K562 (cell line): ENCODE measurements around the gene CACNA1S. TPM values are rescaled to one million over a fixed set of nuclear protein-coding genes. Genes with fewer than 3 reads are reported as not detected.

Source experiments
- ATAC-seq: fragments of 200-7000 bp; cut with Tn5 transposase; 3 replicates; pipeline ENCODE4 v1.9.1; 2020; ENCODE audit warnings: moderate library complexity
- BruUV-seq: library from RNA; stranded (reverse); fragments of 400-500 nt; replicated peaks from 2 replicates; lab custom pipeline; 2021; lab: Mats Ljungman, UMichigan
- CTCF ChIA-PET: fragments of 300-600 bp; formaldehyde crosslinking; extraction: SDS; loops from one replicate; lab custom pipeline; 2021; ENCODE audit warnings: low intra/inter-chr PET ratio; lab: Yijun Ruan, JAX
- POLR2A ChIA-PET: fragments of 300-600, 350-650 bp; sonication (Branson Sonifier 250); formaldehyde crosslinking; extraction: SDS; loops from one replicate; lab custom pipeline; 2021; ENCODE audit warnings: antibody characterized with exemption, inconsistent platforms; lab: Yijun Ruan, JAX
- DNase-seq, 4 experiments: peaks; one replicate each; pipeline versions ENCODE4 v3.0.0 to v3.0.0-alpha.2; 2011 to 2018; ENCODE audit warnings: low spot score in 3 of 4, mixed read lengths in 3 of 4; ENCODE audit errors: extremely low read depth in 1 of 4
- FAIRE-seq: peaks from 2 replicates; lab custom pipeline; 2011; peaks lifted over from hg19 to GRCh38; lab: Jason Lieb, UNC
- H2AFZ ChIP-seq: 2 replicates; pipeline ENCODE4 v1.6.0; 2011; ENCODE audit warnings: low read depth, low read length, control low read depth, inconsistent platforms
- H3K27ac ChIP-seq: fragments of 200-600 bp; 3 replicates; pipeline ENCODE4 v1.8.0; 2011; ENCODE audit warnings: low read depth, mild to moderate bottlenecking, control low read depth, inconsistent platforms, low read length, moderate library complexity, mixed read lengths; ENCODE audit errors: extremely low read depth
- H3K27me3 ChIP-seq, 2 experiments: fragments of 300-600 bp in 1 of 2; 2 replicates in 1 of 2; 3 replicates in 1 of 2; pipeline versions ENCODE4 v1.6.0 to v1.8.0; 2011; ENCODE audit warnings: inconsistent platforms in 2 of 2, low read length in 2 of 2, mild to moderate bottlenecking in 1 of 2, mixed read lengths in 1 of 2, moderate library complexity in 1 of 2; ENCODE audit not compliant: control insufficient read depth in 2 of 2, insufficient read depth in 2 of 2
- H3K36me3 ChIP-seq: fragments of 300-600 bp; 3 replicates; pipeline ENCODE4 v1.8.0; 2011; ENCODE audit warnings: mild to moderate bottlenecking, low read length, inconsistent platforms; ENCODE audit not compliant: control insufficient read depth, insufficient read depth
- H3K4me1 ChIP-seq, 2 experiments: fragments of 200-600 bp in 1 of 2; replicated peaks in 1 of 2; 2 replicates in 1 of 2; 3 replicates in 1 of 2; pipeline versions ENCODE4 v1.5.1 to v1.8.0; 2011; ENCODE audit warnings: inconsistent platforms in 2 of 2, low read length in 2 of 2, mild to moderate bottlenecking in 1 of 2, mixed read lengths in 1 of 2, moderate library complexity in 1 of 2; ENCODE audit not compliant: control insufficient read depth in 2 of 2, insufficient read depth in 2 of 2
- H3K4me2 ChIP-seq: 2 replicates; pipeline ENCODE4 v1.6.1; 2011; ENCODE audit warnings: low read length, control low read depth, inconsistent platforms, mixed read lengths; ENCODE audit not compliant: insufficient read depth
- H3K4me3 ChIP-seq: fragments of 200-600 bp; sonication (generic), shearing (Covaris generic); 2 replicates; pipeline ENCODE4 v1.5.1; 2016; ENCODE audit warnings: control low read depth, inconsistent platforms
- H3K79me2 ChIP-seq: fragments of 200-600 bp; 3 replicates; pipeline ENCODE4 v1.8.0; 2011; ENCODE audit warnings: low read length, inconsistent platforms; ENCODE audit not compliant: control insufficient read depth, insufficient read depth
- H3K9ac ChIP-seq, 2 experiments: 2 replicates each; pipeline versions ENCODE4 v1.6.0 to v1.6.1; 2011; ENCODE audit warnings: low read depth in 2 of 2, low read length in 2 of 2, control low read depth in 1 of 2, inconsistent platforms in 1 of 2, mild to moderate bottlenecking in 1 of 2, mixed read lengths in 1 of 2; ENCODE audit not compliant: insufficient read depth in 1 of 2
- H3K9me1 ChIP-seq: one replicate; pipeline ENCODE4 v1.6.0; 2011; ENCODE audit warnings: inconsistent platforms, mild to moderate bottlenecking, low read length, moderate library complexity; ENCODE audit not compliant: control insufficient read depth, insufficient read depth
- H3K9me3 ChIP-seq: replicated peaks from 2 replicates; pipeline ENCODE4 v1.5.1; 2011; ENCODE audit warnings: low read depth, low read length, inconsistent platforms; ENCODE audit not compliant: control insufficient read depth, insufficient read depth
- H4K20me1 ChIP-seq: replicated peaks from 2 replicates; pipeline ENCODE4 v1.6.1; 2011; ENCODE audit warnings: low read length, inconsistent platforms, mixed read lengths; ENCODE audit not compliant: control insufficient read depth, insufficient read depth
- DEAF1 ChIP-seq: fragments of 450-650 bp; formaldehyde crosslinking; IDR thresholded peaks from 2 replicates; pipeline ENCODE4 v1.4.0; 2020; ENCODE audit warnings: mild to moderate bottlenecking, moderate library complexity
- ETV1 ChIP-seq: fragments of 450-650 bp; conservative IDR thresholded peaks from 2 replicates; pipeline ENCODE4 v1.6.1; 2016; ENCODE audit warnings: missing genetic modification characterization, control low read depth, low read depth, missing compliant biosample characterization
- SMC3 ChIP-seq: conservative IDR thresholded peaks from 2 replicates; pipeline ENCODE4 v1.6.1; 2011; ENCODE audit warnings: low read depth, low read length, improper control_type of control experiment; ENCODE audit not compliant: insufficient read depth
- WGBS: fragments of 100-300 bp; shearing (Covaris generic); methylation state at CpG from one replicate; pipeline ENCODE4 v1.1.6; 2016; ENCODE audit warnings: low coverage, mixed read lengths; ENCODE audit not compliant: insufficient coverage; ENCODE audit errors: missing lambda C conversion rate; 5-methylcytosine and 5-hydroxymethylcytosine counted together
- in situ Hi-C: fragments of 300-500 bp; cut with MboI; formaldehyde crosslinking; loops from 4 replicates; pipeline ENCODE4 v1.15.0; 2018; ENCODE audit warnings: inconsistent platforms, mixed read lengths
- intact Hi-C: fragments of 100-400 bp; cut with micrococcal nuclease; formaldehyde crosslinking; loops from 2 replicates; pipeline ENCODE4 v1.14.2; 2022
- polyA plus RNA-seq, 8 experiments: library from polyadenylated mRNA; depleted of rRNA in 4 of 8; stranded (reverse) in 5 of 8; unstranded in 3 of 8; fragments of >200 nt; fragmentation: Nextera tagmentation in 2 of 8; fragmentation: Illumina TruSeq in 1 of 8; extraction: Ambion mirVana in 2 of 8; extraction: Trizol in 1 of 8; gene quantifications; 2 replicates each; pipeline versions ENCODE4 v1.2.1 to v1.2.3, GENCODE V29; 2011 to 2014; ENCODE audit warnings: inconsistent platforms in 1 of 8, missing spikeins in 1 of 8
- total RNA-seq, 7 experiments: library from RNA; depleted of rRNA in 6 of 7; stranded (reverse); fragments of >200 nt in 6 of 7; fragmentation: Illumina TruSeq in 2 of 7; extraction: Trizol in 2 of 7; gene quantifications; 2 replicates each; pipeline versions ENCODE4 v1.2.1 to v1.2.3, GENCODE V29; 2011 to 2021; ENCODE audit warnings: low replicate concordance in 1 of 7
- TF ChIP-seq, protein P1 (sequence below), 2 experiments: fragments of 450-650 bp; formaldehyde crosslinking in 1 of 2; IDR thresholded peaks; 2 replicates each; pipeline versions ENCODE4 v1.4.0 to v1.6.1; 2014 to 2020; ENCODE audit warnings: mild to moderate bottlenecking in 2 of 2, borderline replicate concordance in 1 of 2, low read depth in 1 of 2
- TF ChIP-seq, protein P2 (sequence below): IDR thresholded peaks from 2 replicates; pipeline ENCODE4 v1.6.1; 2011; ENCODE audit warnings: borderline replicate concordance, low read depth, mild to moderate bottlenecking, moderate library complexity, low read length; ENCODE audit not compliant: insufficient read depth, poor library complexity, severe bottlenecking

Gene CACNA1S
- total and polyA plus RNA-seq, 9 of the 15 experiments (the other 6 are each of a cell fraction or from before 2014, with no cell fraction given): not detected

GRCh38 chr1:201119206-201120197 is 7.3 kb upstream of the CACNA1S start:
- H3K9ac ChIP-seq: no peak overlapping the region
- no peak overlapping the region for H3K27ac ChIP-seq
- H2AFZ ChIP-seq: no peak overlapping the region
- no peaks in the 10 kb centered on the region for H3K9me3 ChIP-seq
- ChIA-PET CTCF (interaction anchor here (1.1 to 1.9 kb wide), 4 partner anchors 34 to 561 kb away, joined by 3 to 8 read pairs (median 5); no protein-coding TSS in a partner anchor), POLR2A (interaction anchor here (0.5 to 1.1 kb wide), 6 partner anchors 22 to 183 kb away, joined by 3 to 4 read pairs (median 3); no protein-coding TSS in a partner anchor)
- peaks cover 9% of the 10 kb centered on the region for H4K20me1 ChIP-seq
- no peaks in the 10 kb centered on the region for H3K9me1 ChIP-seq
- no TSS peak for BruUV-seq
- DNase-seq (peak; percentile 72 to 81 (median 80)), FAIRE-seq (peak; percentile 88), ATAC-seq (peak; percentile 92)
- peaks cover 48 to 71% of the 10 kb centered on the region in 2 experiments for H3K27me3 ChIP-seq
- in situ Hi-C loops: no loop called here
- H3K4me3 ChIP-seq: no peak overlapping the region
- H3K79me2 ChIP-seq: no peaks in the 10 kb centered on the region
- H3K4me1 ChIP-seq: peaks cover 0 to 1% of the 10 kb centered on the region in 2 experiments; a peak in 2 of 5 replicates
- WGBS: 2% methylated on average over 14 of the region's 14 CpGs
- no peak overlapping the region for H3K4me2 ChIP-seq
- intact Hi-C loops: loop anchor here (2.0 to 10.0 kb wide), 2 partner anchors 75 to 147 kb away; no protein-coding TSS in a partner anchor
- H3K36me3 ChIP-seq: no peaks in the 10 kb centered on the region
- 0 out of 2 replicates have a peak, but pooled peaks have one; percentile 6 for TF ChIP-seq ETV1
- TF ChIP-seq, protein P1, sequence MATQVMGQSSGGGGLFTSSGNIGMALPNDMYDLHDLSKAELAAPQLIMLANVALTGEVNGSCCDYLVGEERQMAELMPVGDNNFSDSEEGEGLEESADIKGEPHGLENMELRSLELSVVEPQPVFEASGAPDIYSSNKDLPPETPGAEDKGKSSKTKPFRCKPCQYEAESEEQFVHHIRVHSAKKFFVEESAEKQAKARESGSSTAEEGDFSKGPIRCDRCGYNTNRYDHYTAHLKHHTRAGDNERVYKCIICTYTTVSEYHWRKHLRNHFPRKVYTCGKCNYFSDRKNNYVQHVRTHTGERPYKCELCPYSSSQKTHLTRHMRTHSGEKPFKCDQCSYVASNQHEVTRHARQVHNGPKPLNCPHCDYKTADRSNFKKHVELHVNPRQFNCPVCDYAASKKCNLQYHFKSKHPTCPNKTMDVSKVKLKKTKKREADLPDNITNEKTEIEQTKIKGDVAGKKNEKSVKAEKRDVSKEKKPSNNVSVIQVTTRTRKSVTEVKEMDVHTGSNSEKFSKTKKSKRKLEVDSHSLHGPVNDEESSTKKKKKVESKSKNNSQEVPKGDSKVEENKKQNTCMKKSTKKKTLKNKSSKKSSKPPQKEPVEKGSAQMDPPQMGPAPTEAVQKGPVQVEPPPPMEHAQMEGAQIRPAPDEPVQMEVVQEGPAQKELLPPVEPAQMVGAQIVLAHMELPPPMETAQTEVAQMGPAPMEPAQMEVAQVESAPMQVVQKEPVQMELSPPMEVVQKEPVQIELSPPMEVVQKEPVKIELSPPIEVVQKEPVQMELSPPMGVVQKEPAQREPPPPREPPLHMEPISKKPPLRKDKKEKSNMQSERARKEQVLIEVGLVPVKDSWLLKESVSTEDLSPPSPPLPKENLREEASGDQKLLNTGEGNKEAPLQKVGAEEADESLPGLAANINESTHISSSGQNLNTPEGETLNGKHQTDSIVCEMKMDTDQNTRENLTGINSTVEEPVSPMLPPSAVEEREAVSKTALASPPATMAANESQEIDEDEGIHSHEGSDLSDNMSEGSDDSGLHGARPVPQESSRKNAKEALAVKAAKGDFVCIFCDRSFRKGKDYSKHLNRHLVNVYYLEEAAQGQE (IDR thresholded peaks at IDR 0.05; ENCODE audit: borderline replicate concordance): peak; percentile 53
- TF ChIP-seq, protein P1 (CRISPR knock-in tag; IDR thresholded peaks at IDR 0.05; ENCODE audit: low read depth): no peak
- 0 out of 2 replicates have a peak, but pooled peaks have one; percentile 28 for TF ChIP-seq DEAF1 (CRISPR knock-in tag)
- peak; percentile 77 for TF ChIP-seq SMC3
- TF ChIP-seq, protein P2, sequence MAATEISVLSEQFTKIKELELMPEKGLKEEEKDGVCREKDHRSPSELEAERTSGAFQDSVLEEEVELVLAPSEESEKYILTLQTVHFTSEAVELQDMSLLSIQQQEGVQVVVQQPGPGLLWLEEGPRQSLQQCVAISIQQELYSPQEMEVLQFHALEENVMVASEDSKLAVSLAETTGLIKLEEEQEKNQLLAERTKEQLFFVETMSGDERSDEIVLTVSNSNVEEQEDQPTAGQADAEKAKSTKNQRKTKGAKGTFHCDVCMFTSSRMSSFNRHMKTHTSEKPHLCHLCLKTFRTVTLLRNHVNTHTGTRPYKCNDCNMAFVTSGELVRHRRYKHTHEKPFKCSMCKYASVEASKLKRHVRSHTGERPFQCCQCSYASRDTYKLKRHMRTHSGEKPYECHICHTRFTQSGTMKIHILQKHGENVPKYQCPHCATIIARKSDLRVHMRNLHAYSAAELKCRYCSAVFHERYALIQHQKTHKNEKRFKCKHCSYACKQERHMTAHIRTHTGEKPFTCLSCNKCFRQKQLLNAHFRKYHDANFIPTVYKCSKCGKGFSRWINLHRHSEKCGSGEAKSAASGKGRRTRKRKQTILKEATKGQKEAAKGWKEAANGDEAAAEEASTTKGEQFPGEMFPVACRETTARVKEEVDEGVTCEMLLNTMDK: peak; percentile 16
